ENCODE data around the gene PCDHB9. TPM values are rescaled to one million over a fixed set of nuclear protein-coding genes. Genes with fewer than 3 reads are reported as not detected.

The PCDHB9 gene
- total and polyA plus RNA-seq, 2 donors: 0.16 to 0.19 TPM

Other genes with a start within 250 kb of the PCDHB9 start
Only the 30 nearest of the 37 such genes appear.
- 0.05 TPM for gene PCDHB1, start 135.8 kb upstream of the PCDHB9 start, total RNA-seq
- 0.02 TPM for gene PCDHB1, start 135.8 kb upstream of the PCDHB9 start, polyA plus RNA-seq
- 0.24 TPM for gene PCDHB2, start 92.5 kb upstream of the PCDHB9 start, total RNA-seq
- gene PCDHB2, start 92.5 kb upstream of the PCDHB9 start, polyA plus RNA-seq: 0.39 TPM
- 0.09 TPM for gene PCDHB3, start 86.7 kb upstream of the PCDHB9 start, total RNA-seq
- 0.11 TPM for gene PCDHB3, start 86.7 kb upstream of the PCDHB9 start, polyA plus RNA-seq
- 0.09 TPM for gene PCDHB4, start 65.3 kb upstream of the PCDHB9 start, total RNA-seq
- gene PCDHB4, start 65.3 kb upstream of the PCDHB9 start, polyA plus RNA-seq: 0.34 TPM
- 0.38 TPM for gene PCDHB5, start 52.0 kb upstream of the PCDHB9 start, total RNA-seq
- gene PCDHB5, start 52.0 kb upstream of the PCDHB9 start, polyA plus RNA-seq: 1.0 TPM
- gene PCDHB6, start 37.1 kb upstream of the PCDHB9 start, total RNA-seq: 0.09 TPM
- 0.23 TPM for gene PCDHB6, start 37.1 kb upstream of the PCDHB9 start, polyA plus RNA-seq
- gene PCDHB7, start 14.5 kb upstream of the PCDHB9 start, total RNA-seq: 0.14 TPM
- 0.11 TPM for gene PCDHB7, start 14.5 kb upstream of the PCDHB9 start, polyA plus RNA-seq
- 0.05 TPM for gene PCDHB8, start 9.4 kb upstream of the PCDHB9 start, total RNA-seq
- 0.05 TPM for gene PCDHB8, start 9.4 kb upstream of the PCDHB9 start, polyA plus RNA-seq
- 0.14 TPM for gene PCDHB16, start 4.8 kb upstream of the PCDHB9 start, total RNA-seq
- 0.27 TPM for gene PCDHB16, start 4.8 kb upstream of the PCDHB9 start, polyA plus RNA-seq
- 0.19 TPM for gene PCDHB10, start 5.2 kb downstream of the PCDHB9 start, total RNA-seq
- 0.23 TPM for gene PCDHB10, start 5.2 kb downstream of the PCDHB9 start, polyA plus RNA-seq
- 0.24 TPM for gene PCDHB11, start 12.5 kb downstream of the PCDHB9 start, total RNA-seq
- gene PCDHB11, start 12.5 kb downstream of the PCDHB9 start, polyA plus RNA-seq: 0.37 TPM
- 0.19 TPM for gene PCDHB12, start 21.6 kb downstream of the PCDHB9 start, total RNA-seq
- gene PCDHB12, start 21.6 kb downstream of the PCDHB9 start, polyA plus RNA-seq: 0.18 TPM
- 0.14 TPM for gene PCDHB13, start 26.8 kb downstream of the PCDHB9 start, total RNA-seq
- gene PCDHB13, start 26.8 kb downstream of the PCDHB9 start, polyA plus RNA-seq: 0.27 TPM
- gene PCDHB14, start 36.2 kb downstream of the PCDHB9 start, total RNA-seq: 0.38 TPM
- gene PCDHB14, start 36.2 kb downstream of the PCDHB9 start, polyA plus RNA-seq: 0.87 TPM
- gene PCDHB15, start 58.2 kb downstream of the PCDHB9 start, total RNA-seq: 0.33 TPM
- 0.66 TPM for gene PCDHB15, start 58.2 kb downstream of the PCDHB9 start, polyA plus RNA-seq
- gene SLC25A2, start 116.9 kb downstream of the PCDHB9 start, total RNA-seq: 0.09 TPM
- gene SLC25A2, start 116.9 kb downstream of the PCDHB9 start, polyA plus RNA-seq: 0.16 TPM
- gene TAF7, start 133.6 kb downstream of the PCDHB9 start, total RNA-seq: 138 TPM
- gene TAF7, start 133.6 kb downstream of the PCDHB9 start, polyA plus RNA-seq: 174 TPM
- gene PCDHGA1, start 143.4 kb downstream of the PCDHB9 start, total RNA-seq: 0.09 TPM
- gene PCDHGA1, start 143.4 kb downstream of the PCDHB9 start, polyA plus RNA-seq: 0.16 TPM
- gene PCDHGA2, start 151.6 kb downstream of the PCDHB9 start, total RNA-seq: 0.19 TPM
- 0.46 TPM for gene PCDHGA2, start 151.6 kb downstream of the PCDHB9 start, polyA plus RNA-seq
- gene PCDHGA3, start 156.7 kb downstream of the PCDHB9 start, total RNA-seq: 0.19 TPM
- gene PCDHGA3, start 156.7 kb downstream of the PCDHB9 start, polyA plus RNA-seq: 0.11 TPM
- gene PCDHGB1, start 162.9 kb downstream of the PCDHB9 start, total RNA-seq: 0.14 TPM
- gene PCDHGB1, start 162.9 kb downstream of the PCDHB9 start, polyA plus RNA-seq: 0.11 TPM
- 0.19 TPM for gene PCDHGA4, start 167.9 kb downstream of the PCDHB9 start, total RNA-seq
- gene PCDHGA4, start 167.9 kb downstream of the PCDHB9 start, polyA plus RNA-seq: 0.11 TPM
- 0.28 TPM for gene PCDHGB2, start 172.8 kb downstream of the PCDHB9 start, total RNA-seq
- 0.21 TPM for gene PCDHGB2, start 172.8 kb downstream of the PCDHB9 start, polyA plus RNA-seq
- 0.19 TPM for gene PCDHGA5, start 177.0 kb downstream of the PCDHB9 start, total RNA-seq
- gene PCDHGA5, start 177.0 kb downstream of the PCDHB9 start, polyA plus RNA-seq: 0.18 TPM
- gene PCDHGB3, start 183.1 kb downstream of the PCDHB9 start, total RNA-seq: 0.33 TPM
- 0.14 TPM for gene PCDHGB3, start 183.1 kb downstream of the PCDHB9 start, polyA plus RNA-seq
- 0.47 TPM for gene PCDHGA6, start 186.7 kb downstream of the PCDHB9 start, total RNA-seq
- 1.2 TPM for gene PCDHGA6, start 186.7 kb downstream of the PCDHB9 start, polyA plus RNA-seq
- 0.28 TPM for gene PCDHGA7, start 195.6 kb downstream of the PCDHB9 start, total RNA-seq
- gene PCDHGA7, start 195.6 kb downstream of the PCDHB9 start, polyA plus RNA-seq: 0.46 TPM
- 1.0 TPM for gene PCDHGB4, start 200.5 kb downstream of the PCDHB9 start, total RNA-seq
- gene PCDHGB4, start 200.5 kb downstream of the PCDHB9 start, polyA plus RNA-seq: 1.6 TPM
- gene PCDHGA8, start 205.5 kb downstream of the PCDHB9 start, total RNA-seq: 0.19 TPM
- 0.18 TPM for gene PCDHGA8, start 205.5 kb downstream of the PCDHB9 start, polyA plus RNA-seq
- gene PCDHGB5, start 210.8 kb downstream of the PCDHB9 start, total RNA-seq: 1.6 TPM
- gene PCDHGB5, start 210.8 kb downstream of the PCDHB9 start, polyA plus RNA-seq: 1.1 TPM

Data from thymus (tissue), 2 donors.